PC-9 (cell line): ENCODE data around the gene CCDC68. TPM values are rescaled to one million over a fixed set of nuclear protein-coding genes. Genes with fewer than 3 reads are reported as not detected.

ENCODE experiments used
- BruUV-seq: library from RNA; stranded (reverse); fragments of 400-500 nt; replicated peaks from 2 replicates; lab custom pipeline; 2021; lab: Mats Ljungman, UMichigan
- CTCF ChIA-PET: fragments of 300-600 bp; sonication (Branson Sonifier 250); formaldehyde crosslinking; loops from one replicate; lab custom pipeline; 2022; ENCODE audit warnings: antibody characterized with exemption; lab: Charles Lee
- POLR2A ChIA-PET: fragments of 300-600 bp; sonication (Branson Sonifier 250); formaldehyde crosslinking; loops from one replicate; lab custom pipeline; 2022; ENCODE audit warnings: antibody characterized with exemption; ENCODE audit not compliant: unreplicated experiment; lab: Charles Lee
- DNase-seq, 2 experiments: peaks; one replicate each; pipeline versions ENCODE4 v3.0.0 to v3.0.0-alpha.2; 2015 to 2022; ENCODE audit warnings: mixed read lengths in 1 of 2
- H2AFZ ChIP-seq: fragments of 200-600 bp; sonication (generic); 2 replicates; pipeline ENCODE4 v1.8.1; 2017; ENCODE audit warnings: antibody characterized with exemption
- H3F3A ChIP-seq: fragments of 200-600 bp; sonication (generic); 2 replicates; pipeline ENCODE4 v1.8.1; 2017; ENCODE audit warnings: antibody characterized with exemption, mild to moderate bottlenecking, low read depth; ENCODE audit not compliant: insufficient read depth
- H3K27ac ChIP-seq: fragments of 200-600 bp; sonication (generic); 2 replicates; pipeline ENCODE4 v1.6.1; 2016; ENCODE audit warnings: mixed run types
- H3K27me3 ChIP-seq: fragments of 200-600 bp; sonication (generic); 2 replicates; pipeline ENCODE4 v1.6.1; 2016; ENCODE audit warnings: low read depth, mixed run types; ENCODE audit not compliant: insufficient read depth
- H3K36me3 ChIP-seq: fragments of 200-600 bp; sonication (generic); 2 replicates; pipeline ENCODE4 v1.6.1; 2016; ENCODE audit warnings: low read depth, mixed run types
- H3K4me1 ChIP-seq: fragments of 200-600 bp; sonication (generic); replicated peaks from 2 replicates; pipeline ENCODE4 v1.6.1; 2016; ENCODE audit warnings: mixed run types; ENCODE audit not compliant: insufficient read depth
- H3K4me2 ChIP-seq: fragments of 200-600 bp; sonication (generic); 2 replicates; pipeline ENCODE4 v1.6.1; 2017; ENCODE audit warnings: mixed run types
- H3K4me3 ChIP-seq: fragments of 200-600 bp; sonication (generic); 2 replicates; pipeline ENCODE4 v1.6.1; 2016; ENCODE audit warnings: mixed run types
- H3K79me2 ChIP-seq: fragments of 200-600 bp; sonication (generic); 2 replicates; pipeline ENCODE4 v1.6.1; 2017; ENCODE audit warnings: low read depth, mixed run types
- H3K9me2 ChIP-seq: fragments of 200-600 bp; sonication (generic); 2 replicates; pipeline ENCODE4 v1.8.1; 2017; ENCODE audit warnings: mild to moderate bottlenecking; ENCODE audit not compliant: insufficient read depth
- H3K9me3 ChIP-seq: fragments of 200-600 bp; sonication (generic); 2 replicates; pipeline ENCODE4 v1.8.1; 2016; ENCODE audit warnings: low read depth; ENCODE audit not compliant: insufficient read depth
- H4K20me1 ChIP-seq: fragments of 200-600 bp; sonication (generic); 2 replicates; pipeline ENCODE4 v1.8.1; 2017; ENCODE audit not compliant: insufficient read depth
- EZH2 ChIP-seq: fragments of 200-600 bp; sonication (generic); IDR thresholded peaks from 2 replicates; pipeline ENCODE4 v1.8.0; 2017; ENCODE audit warnings: antibody characterized with exemption, low read depth
- intact Hi-C: fragments of 100-400 bp; cut with micrococcal nuclease; formaldehyde crosslinking; loops from one replicate; pipeline ENCODE4 v1.10.0; 2022; ENCODE audit not compliant: unreplicated experiment
- total RNA-seq: library from RNA; stranded (reverse); gene quantifications from 2 replicates; pipeline ENCODE4 v1.2.3, GENCODE V29; 2021
- TF ChIP-seq, protein P1 (sequence below): fragments of 200-600 bp; sonication (generic); conservative IDR thresholded peaks from 2 replicates; pipeline ENCODE4 v1.6.1; 2017; ENCODE audit warnings: mixed run types, antibody characterized with exemption, mild to moderate bottlenecking, moderate library complexity

CCDC68 gene
- total RNA-seq, 1 experiment from 2014 or later = 2.9 TPM

DNA sequence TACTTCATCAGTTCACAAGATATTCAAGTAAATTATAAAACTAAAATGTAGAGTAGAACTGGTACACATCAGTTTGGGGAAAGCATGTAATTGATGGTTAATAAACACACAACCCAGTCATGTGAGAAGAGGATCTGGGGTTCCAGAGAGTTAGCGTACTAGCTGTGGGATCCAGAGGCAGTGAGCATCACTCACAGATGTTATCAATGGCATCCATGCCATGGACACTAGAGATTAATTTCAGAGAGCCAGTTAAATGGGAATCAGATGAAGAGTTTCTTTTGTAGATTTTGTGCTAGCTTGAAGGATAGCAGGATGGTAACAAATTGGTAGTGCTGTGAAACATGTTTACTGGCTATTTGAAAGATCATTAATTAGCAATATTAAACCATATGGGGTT, 21.8 kb upstream of the CCDC68 start:
- POLR2A ChIA-PET = no interaction called here
- intact Hi-C loops = loop anchor here (10.0 kb wide), 1 partner anchor 156 kb away; the partner anchor contains the start of gene RAB27B
- no peak for TF ChIP-seq EZH2
- TF ChIP-seq, protein P1, sequence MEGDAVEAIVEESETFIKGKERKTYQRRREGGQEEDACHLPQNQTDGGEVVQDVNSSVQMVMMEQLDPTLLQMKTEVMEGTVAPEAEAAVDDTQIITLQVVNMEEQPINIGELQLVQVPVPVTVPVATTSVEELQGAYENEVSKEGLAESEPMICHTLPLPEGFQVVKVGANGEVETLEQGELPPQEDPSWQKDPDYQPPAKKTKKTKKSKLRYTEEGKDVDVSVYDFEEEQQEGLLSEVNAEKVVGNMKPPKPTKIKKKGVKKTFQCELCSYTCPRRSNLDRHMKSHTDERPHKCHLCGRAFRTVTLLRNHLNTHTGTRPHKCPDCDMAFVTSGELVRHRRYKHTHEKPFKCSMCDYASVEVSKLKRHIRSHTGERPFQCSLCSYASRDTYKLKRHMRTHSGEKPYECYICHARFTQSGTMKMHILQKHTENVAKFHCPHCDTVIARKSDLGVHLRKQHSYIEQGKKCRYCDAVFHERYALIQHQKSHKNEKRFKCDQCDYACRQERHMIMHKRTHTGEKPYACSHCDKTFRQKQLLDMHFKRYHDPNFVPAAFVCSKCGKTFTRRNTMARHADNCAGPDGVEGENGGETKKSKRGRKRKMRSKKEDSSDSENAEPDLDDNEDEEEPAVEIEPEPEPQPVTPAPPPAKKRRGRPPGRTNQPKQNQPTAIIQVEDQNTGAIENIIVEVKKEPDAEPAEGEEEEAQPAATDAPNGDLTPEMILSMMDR = no peak
- Histone ChIP-seq H3K27ac (no peak overlapping the region), H3K4me1 (peaks cover 6% of the 10 kb centered on the region; the same call in 1 of the 2 replicates), H3K27me3 (no peaks in the 10 kb centered on the region), H4K20me1 (no peaks in the 10 kb centered on the region), H3K36me3 (no peaks in the 10 kb centered on the region), H2AFZ (no peak overlapping the region), H3K79me2 (no peaks in the 10 kb centered on the region), H3K4me2 (no peak overlapping the region), H3K9me3 (no peaks in the 10 kb centered on the region), H3F3A (no peaks in the 10 kb centered on the region), H3K9me2 (no peaks in the 10 kb centered on the region), H3K4me3 (no peak overlapping the region)
- CTCF ChIA-PET = no interaction called here
- no peak for DNase-seq
- no TSS peak for BruUV-seq

DNA sequence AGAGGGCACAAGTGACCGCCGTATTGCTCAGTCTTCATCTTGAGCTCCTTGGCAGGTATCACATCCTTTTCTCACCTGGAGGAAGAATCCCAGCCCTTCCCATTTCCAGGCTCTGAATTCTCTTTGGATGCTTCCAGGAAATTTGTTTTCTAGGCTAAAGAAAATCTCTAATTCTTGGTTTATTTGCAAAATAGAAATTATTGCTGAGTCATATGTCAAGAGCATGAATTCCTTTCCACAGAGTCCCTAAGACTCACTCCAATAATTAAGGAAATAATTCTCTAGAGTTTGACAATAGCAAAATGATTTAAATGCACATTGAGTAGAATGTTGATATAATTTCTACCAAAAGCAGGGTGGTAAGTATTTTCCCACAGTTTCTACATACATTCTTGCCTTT, 16.3 kb upstream of the CCDC68 start:
- BruUV-seq = no TSS peak

DNA sequence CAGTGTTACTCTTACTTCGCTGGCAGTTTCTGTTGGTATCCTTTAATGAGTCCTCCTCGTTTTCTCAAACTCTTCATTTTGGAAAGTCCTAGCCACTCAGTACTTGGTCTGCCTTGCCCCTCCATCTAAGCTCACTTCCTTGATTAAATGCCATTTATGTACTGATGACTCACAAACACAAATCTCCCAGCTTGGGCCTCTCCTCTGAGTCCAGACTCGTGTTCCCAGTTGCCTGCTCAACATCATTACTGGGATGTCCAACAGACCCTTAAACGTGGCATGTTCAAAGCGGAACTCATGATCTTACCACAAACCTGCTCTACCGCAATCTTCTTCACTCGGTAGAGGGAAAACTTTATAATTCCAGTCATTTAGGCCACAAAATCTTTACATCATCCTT, 13.8 kb upstream of the CCDC68 start:
- Histone ChIP-seq H2AFZ (no peak overlapping the region), H3K9me3 (no peaks in the 10 kb centered on the region), H3K27me3 (no peaks in the 10 kb centered on the region), H3K36me3 (no peaks in the 10 kb centered on the region), H3K9me2 (no peaks in the 10 kb centered on the region), H3F3A (peaks cover 11% of the 10 kb centered on the region), H3K79me2 (no peaks in the 10 kb centered on the region), H3K4me3 (no peak overlapping the region), H4K20me1 (no peaks in the 10 kb centered on the region), H3K4me1 (peaks cover 7% of the 10 kb centered on the region), H3K4me2 (no peak overlapping the region), H3K27ac (no peak overlapping the region)
- intact Hi-C loops = no loop called here
- no peak for DNase-seq
- CTCF ChIA-PET = no interaction called here
- TF ChIP-seq, protein P1 = no peak
- no peak for TF ChIP-seq EZH2
- POLR2A ChIA-PET = no interaction called here
- BruUV-seq = no TSS peak

More for the DNA sequence above, 16.3 kb upstream of the CCDC68 start:
- Histone ChIP-seq H3K27ac (no peak overlapping the region), H3K79me2 (no peaks in the 10 kb centered on the region), H3K36me3 (no peaks in the 10 kb centered on the region), H4K20me1 (no peaks in the 10 kb centered on the region), H3K4me1 (no peaks in the 10 kb centered on the region), H3K27me3 (no peaks in the 10 kb centered on the region), H2AFZ (no peak overlapping the region), H3K9me2 (no peaks in the 10 kb centered on the region), H3K9me3 (no peaks in the 10 kb centered on the region), H3F3A (no peaks in the 10 kb centered on the region), H3K4me3 (no peak overlapping the region), H3K4me2 (no peak overlapping the region)
- no peak for TF ChIP-seq EZH2
- TF ChIP-seq, protein P1 = no peak
- intact Hi-C loops = no loop called here
- ChIA-PET POLR2A (no interaction called here), CTCF (no interaction called here)
- no peak for DNase-seq
